ENCODE measurements around the gene THG1L.
"Not testable (repeated sequence)": the region's sequence is repeated elsewhere in the genome, so short reads cannot be mapped to it uniquely, and the experiment has no call there.

THG1L gene

GRCh38 chr5:157718519-157718918 is 12.7 kb upstream of the THG1L start:
- H3K4me3 ChIP-seq (ENCODE audit: low read length) = no peak overlapping the region
- DNase-seq (ENCODE audit: low read depth) = no peak
- TF ChIP-seq CTCF (conservative IDR thresholded peaks at IDR 0.05; ENCODE audit: low read depth, low read length) = peak; percentile 61

DNA sequence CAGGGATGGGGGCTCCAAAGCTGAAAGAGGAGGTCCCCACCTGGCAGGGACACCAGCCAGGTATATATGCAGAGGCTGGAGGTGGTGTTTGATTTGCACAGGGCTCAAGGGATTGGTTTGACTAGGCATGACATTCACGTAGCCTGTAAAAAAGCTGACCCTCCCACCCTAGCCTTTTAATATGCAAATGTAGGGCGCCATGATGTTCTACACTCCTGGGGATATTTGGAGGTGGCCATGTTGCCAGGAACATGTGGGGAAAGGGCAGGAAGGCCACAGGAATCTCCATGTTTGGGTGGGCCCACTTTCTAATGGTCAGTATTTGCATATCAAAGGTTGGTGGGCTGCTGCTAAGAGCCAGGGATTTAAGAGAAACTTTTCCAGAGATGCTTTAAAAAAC is 12.0 kb upstream of the THG1L start:
- TF ChIP-seq CTCF (conservative IDR thresholded peaks at IDR 0.05; ENCODE audit: low read depth, low read length) = no peak
- DNase-seq (ENCODE audit: low read depth) = no peak
- H3K4me3 ChIP-seq (ENCODE audit: low read length) = no peak overlapping the region

- no peak overlapping the region for H3K4me3 ChIP-seq (ENCODE audit: low read length)
- TF ChIP-seq CTCF (conservative IDR thresholded peaks at IDR 0.05; ENCODE audit: low read depth, low read length) = no peak
- no peak for DNase-seq (ENCODE audit: low read depth)
Observed at GRCh38 chr5:157721159-157721558, 10.1 kb upstream of the THG1L start.

DNA sequence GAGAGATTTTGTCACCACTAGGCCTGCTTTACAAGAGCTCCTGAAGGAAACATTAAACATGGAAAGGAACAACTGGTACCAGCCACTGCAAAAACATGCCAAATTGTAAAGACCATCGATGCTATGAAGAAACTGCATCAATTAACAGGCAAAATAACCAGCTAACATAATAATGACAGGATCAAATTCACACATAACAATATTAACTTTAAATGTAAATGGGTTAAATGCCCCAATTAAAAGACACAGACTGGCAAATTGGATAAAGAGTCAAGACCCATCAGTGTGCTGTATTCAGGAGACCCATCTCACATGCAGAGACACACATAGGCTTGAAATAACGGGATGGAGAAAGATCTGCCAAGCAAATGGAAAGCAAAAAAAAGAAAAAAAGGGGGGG is 8.3 kb upstream of the THG1L start:
- not testable (repeated sequence) for H3K4me3 ChIP-seq (ENCODE audit: low read length); DNase-seq (ENCODE audit: low read depth)

DNA sequence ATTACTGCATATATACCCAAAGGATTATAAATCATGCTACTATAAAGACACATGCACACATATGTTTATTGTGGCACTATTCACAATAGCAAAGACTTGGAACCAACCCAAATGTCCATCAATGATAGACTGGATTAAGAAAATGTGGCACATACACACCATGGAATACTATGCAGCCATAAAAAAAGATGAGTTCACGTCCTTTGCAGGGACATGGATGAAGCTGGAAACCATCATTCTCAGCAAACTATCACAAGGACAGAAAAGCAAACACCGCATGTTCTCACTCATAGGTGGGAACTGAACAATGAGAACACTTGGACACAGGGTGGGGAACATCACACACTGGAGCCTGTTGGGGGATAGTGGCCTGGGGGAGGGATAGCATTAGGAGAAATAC is 4.6 kb upstream of the THG1L start:
- H3K4me3 ChIP-seq (ENCODE audit: low read length); DNase-seq (ENCODE audit: low read depth): not testable (repeated sequence)

GRCh38 chr5:157727858-157728257 is 3.4 kb upstream of the THG1L start:
- not testable (repeated sequence) for DNase-seq (ENCODE audit: low read depth); H3K4me3 ChIP-seq (ENCODE audit: low read length)

GRCh38 chr5:157729858-157730257 is 1.4 kb upstream of the THG1L start:
- TF ChIP-seq CTCF (conservative IDR thresholded peaks at IDR 0.05; ENCODE audit: low read depth, low read length) = no peak
- no peak for DNase-seq (ENCODE audit: low read depth)
- H3K4me3 ChIP-seq (ENCODE audit: low read length) = no peak overlapping the region

DNA sequence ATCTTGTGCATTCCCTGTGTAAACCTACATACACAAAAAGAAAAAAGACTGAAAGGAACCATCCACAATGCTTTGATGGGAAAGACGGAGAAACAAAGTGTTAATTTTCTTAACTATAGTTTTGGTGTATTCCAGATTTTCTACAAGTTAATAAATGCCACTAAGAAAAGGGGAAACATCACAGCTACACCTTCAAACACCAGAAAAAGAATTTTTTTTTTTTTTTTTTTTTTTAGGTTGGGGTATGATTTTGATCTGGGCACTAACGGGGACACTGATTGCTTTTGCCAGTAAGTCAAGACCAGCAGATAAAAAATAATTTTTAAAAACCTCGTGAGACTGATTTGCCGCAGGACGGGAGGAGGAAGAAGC is 334 bp upstream of the THG1L start:
- DNase-seq (ENCODE audit: low read depth) = no peak
- H3K4me3 ChIP-seq (ENCODE audit: low read length) = peak overlapping the region; percentile 83
- TF ChIP-seq CTCF (conservative IDR thresholded peaks at IDR 0.05; ENCODE audit: low read depth, low read length) = no peak

DNA sequence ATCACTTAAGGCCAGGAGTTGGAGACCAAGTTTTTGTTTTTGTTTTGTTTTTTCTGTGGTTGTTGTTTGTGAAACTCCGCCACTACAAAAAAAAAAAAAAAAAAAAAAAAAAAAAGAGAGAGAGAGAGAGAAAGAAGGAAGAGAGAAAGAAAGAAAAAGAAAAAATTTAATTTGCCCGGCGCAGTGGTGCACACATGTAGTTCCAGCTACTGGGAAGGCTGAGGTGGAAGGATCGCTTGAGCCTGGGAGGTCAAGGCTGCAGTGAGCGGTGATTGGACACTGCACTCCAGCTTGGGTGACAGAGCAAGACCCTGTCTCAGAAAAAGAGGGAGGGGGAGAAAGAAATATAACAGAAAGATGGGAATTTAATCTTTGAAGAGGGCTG is 902 bp downstream of the THG1L start:
- no peak for TF ChIP-seq CTCF (conservative IDR thresholded peaks at IDR 0.05; ENCODE audit: low read depth, low read length)
- DNase-seq (ENCODE audit: low read depth) = no peak
- H3K4me3 ChIP-seq (ENCODE audit: low read length) = peak overlapping the region; percentile 83

Data from retinal pigment epithelial cell (primary cell).